ENCODE data around the gene CCNB1IP1. TPM values are rescaled to one million over a fixed set of nuclear protein-coding genes. Genes with fewer than 3 reads are reported as not detected.
"Not testable (repeated sequence)": the region's sequence is repeated elsewhere in the genome, so short reads cannot be mapped to it uniquely, and the experiment has no call there.

The CCNB1IP1 gene
- total RNA-seq, 2 donors from 2014 or later: 52.9 to 71.1 TPM

- no peak overlapping the region for H3K27ac ChIP-seq
- no peak for TF ChIP-seq CTCF (IDR thresholded peaks at IDR 0.05)
- H3K36me3 ChIP-seq: peaks cover 96% of the 10 kb centered on the region
- DNase-seq (ENCODE audit: low spot score): no peak
- H3K9me3 ChIP-seq: no peaks in the 10 kb centered on the region
- no peak overlapping the region for H3K4me3 ChIP-seq
- no peaks in the 10 kb centered on the region for H3K27me3 ChIP-seq
- H3K4me1 ChIP-seq: no peaks in the 10 kb centered on the region
Observed at GRCh38 chr14:20376071-20376588, 43.1 kb upstream of the CCNB1IP1 start.

GRCh38 chr14:20375471-20375870, 42.4 kb upstream of the CCNB1IP1 start:
- Histone ChIP-seq H3K36me3 (peaks cover 96% of the 10 kb centered on the region), H3K4me1 (no peaks in the 10 kb centered on the region), H3K27ac (no peak overlapping the region), H3K27me3 (no peaks in the 10 kb centered on the region), H3K4me3 (no peak overlapping the region), H3K9me3 (no peaks in the 10 kb centered on the region)
- no peak for DNase-seq (ENCODE audit: low spot score)
- no peak for TF ChIP-seq CTCF (IDR thresholded peaks at IDR 0.05)

GRCh38 chr14:20372796-20373195, 39.7 kb upstream of the CCNB1IP1 start:
- no peak overlapping the region for H3K4me3 ChIP-seq
- H3K9me3 ChIP-seq: no peaks in the 10 kb centered on the region
- no peak for DNase-seq (ENCODE audit: low spot score)
- H3K36me3 ChIP-seq: peaks cover 95% of the 10 kb centered on the region
- TF ChIP-seq CTCF (IDR thresholded peaks at IDR 0.05): no peak
- no peaks in the 10 kb centered on the region for H3K27me3 ChIP-seq
- H3K4me1 ChIP-seq: no peaks in the 10 kb centered on the region
- H3K27ac ChIP-seq: no peak overlapping the region

GRCh38 chr14:20365928-20366327, 32.8 kb upstream of the CCNB1IP1 start:
- Histone ChIP-seq H3K27me3 (no peaks in the 10 kb centered on the region), H3K27ac (no peak overlapping the region), H3K9me3 (no peaks in the 10 kb centered on the region), H3K4me1 (no peaks in the 10 kb centered on the region), H3K36me3 (peaks cover 54% of the 10 kb centered on the region), H3K4me3 (no peak overlapping the region)
- no peak for TF ChIP-seq CTCF (IDR thresholded peaks at IDR 0.05)
- DNase-seq (ENCODE audit: low spot score): no peak

- H3K27ac ChIP-seq; H3K27me3 ChIP-seq; DNase-seq (ENCODE audit: low spot score); H3K9me3 ChIP-seq; H3K4me3 ChIP-seq; H3K4me1 ChIP-seq: not testable (repeated sequence)
- H3K36me3 ChIP-seq: peaks cover 46% of the 10 kb centered on the region
Observed at GRCh38 chr14:20358474-20358873, 25.4 kb upstream of the CCNB1IP1 start.

- no peak for TF ChIP-seq CTCF (IDR thresholded peaks at IDR 0.05)
- DNase-seq (ENCODE audit: low spot score): no peak
Observed at GRCh38 chr14:20356422-20356821, 23.3 kb upstream of the CCNB1IP1 start.

More at GRCh38 chr14:20356422-20356821, 23.3 kb upstream of the CCNB1IP1 start:
- H3K4me3 ChIP-seq: no peak overlapping the region
- no peaks in the 10 kb centered on the region for H3K4me1 ChIP-seq
- peaks cover 63% of the 10 kb centered on the region for H3K36me3 ChIP-seq
- H3K27ac ChIP-seq: no peak overlapping the region
- no peaks in the 10 kb centered on the region for H3K27me3 ChIP-seq
- no peaks in the 10 kb centered on the region for H3K9me3 ChIP-seq

Data from right atrium auricular region (tissue), 2 donors.